Lower leg skin (tissue), 3 donors: Measurements from ENCODE around the gene MLH3.

Experiments
- POLR2A ChIP-seq, 2 donors: fragments of 450-650 bp; IDR thresholded peaks; one replicate each; pipeline ENCODE4 v1.6.1; 2016 to 2017; ENCODE audit warnings: antibody characterized with exemption in 2 of 2, mild to moderate bottlenecking in 1 of 2, moderate library complexity in 1 of 2
- TF ChIP-seq, protein P1 (sequence below), 3 donors: fragments of 450-650 bp; IDR thresholded peaks; one replicate each; pipeline ENCODE4 v1.5.1; 2016; ENCODE audit warnings: antibody characterized with exemption in 3 of 3, mild to moderate bottlenecking in 3 of 3, moderate library complexity in 2 of 3

DNA sequence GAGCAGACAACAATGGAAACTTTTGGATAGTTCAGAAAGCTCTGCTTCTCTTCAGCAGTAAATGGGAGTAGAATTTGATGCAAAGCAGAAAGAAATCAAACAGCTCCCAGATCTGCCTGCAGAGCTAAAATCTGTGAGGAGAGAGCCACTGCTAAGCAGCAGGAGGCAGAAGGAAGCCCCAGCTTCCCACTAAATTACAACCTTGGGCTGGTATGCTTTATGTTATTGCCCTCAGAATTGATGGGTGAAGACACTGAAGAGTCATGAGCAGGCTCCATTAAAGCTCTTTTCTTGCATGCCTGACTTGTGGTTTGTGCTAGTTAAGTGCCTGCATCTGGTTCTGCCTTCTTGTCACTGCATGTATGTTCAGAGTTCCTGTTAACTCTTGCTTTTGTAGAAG, 26.5 kb upstream of the MLH3 start:
- TF ChIP-seq, protein P1, sequence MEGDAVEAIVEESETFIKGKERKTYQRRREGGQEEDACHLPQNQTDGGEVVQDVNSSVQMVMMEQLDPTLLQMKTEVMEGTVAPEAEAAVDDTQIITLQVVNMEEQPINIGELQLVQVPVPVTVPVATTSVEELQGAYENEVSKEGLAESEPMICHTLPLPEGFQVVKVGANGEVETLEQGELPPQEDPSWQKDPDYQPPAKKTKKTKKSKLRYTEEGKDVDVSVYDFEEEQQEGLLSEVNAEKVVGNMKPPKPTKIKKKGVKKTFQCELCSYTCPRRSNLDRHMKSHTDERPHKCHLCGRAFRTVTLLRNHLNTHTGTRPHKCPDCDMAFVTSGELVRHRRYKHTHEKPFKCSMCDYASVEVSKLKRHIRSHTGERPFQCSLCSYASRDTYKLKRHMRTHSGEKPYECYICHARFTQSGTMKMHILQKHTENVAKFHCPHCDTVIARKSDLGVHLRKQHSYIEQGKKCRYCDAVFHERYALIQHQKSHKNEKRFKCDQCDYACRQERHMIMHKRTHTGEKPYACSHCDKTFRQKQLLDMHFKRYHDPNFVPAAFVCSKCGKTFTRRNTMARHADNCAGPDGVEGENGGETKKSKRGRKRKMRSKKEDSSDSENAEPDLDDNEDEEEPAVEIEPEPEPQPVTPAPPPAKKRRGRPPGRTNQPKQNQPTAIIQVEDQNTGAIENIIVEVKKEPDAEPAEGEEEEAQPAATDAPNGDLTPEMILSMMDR (IDR thresholded peaks at IDR 0.05) = no peak
- TF ChIP-seq POLR2A (IDR thresholded peaks at IDR 0.05) = no peak
